GM12878 (cell line): ENCODE results near the gene SFI1. TPM values are rescaled to one million over a fixed set of nuclear protein-coding genes. Genes with fewer than 3 reads are reported as not detected.

Source experiments
- ATAC-seq: fragments of 200-7000 bp; cut with Tn5 transposase; 3 replicates; pipeline ENCODE4 v1.9.1; 2020; ENCODE audit warnings: mild to moderate bottlenecking, moderate library complexity
- BruUV-seq: library from RNA; stranded (reverse); fragments of 400-500 nt; replicated peaks from 2 replicates; lab custom pipeline; 2021; lab: Mats Ljungman, UMichigan
- CTCF ChIA-PET: fragments of 300-600 bp; sonication (Branson Sonifier 250); formaldehyde crosslinking; extraction: SDS; loops from one replicate; lab custom pipeline; 2021; ENCODE audit warnings: inconsistent platforms; lab: Yijun Ruan, JAX
- POLR2A ChIA-PET: fragments of 350-600 bp; formaldehyde crosslinking; extraction: SDS; loops from one replicate; lab custom pipeline; 2021; ENCODE audit warnings: inconsistent platforms; lab: Charles Lee
- RAD21 ChIA-PET: fragments of 300-600 bp; sonication (Branson Sonifier 250); formaldehyde crosslinking; loops from one replicate; lab custom pipeline; 2023; ENCODE audit warnings: antibody characterized with exemption; ENCODE audit not compliant: unreplicated experiment; lab: Charles Lee
- SMC1A ChIA-PET: fragments of 300-600 bp; sonication (Branson Sonifier 250); formaldehyde crosslinking; loops from one replicate; lab custom pipeline; 2023; ENCODE audit not compliant: unreplicated experiment, uncharacterized antibody; lab: Charles Lee
- DNase-seq: peaks from one replicate; pipeline ENCODE4 v3.0.0-alpha.2; 2011; ENCODE audit warnings: low read depth, low spot score
- FAIRE-seq: peaks from 3 replicates; lab custom pipeline; 2011; peaks lifted over from hg19 to GRCh38; lab: Jason Lieb, UNC
- H2AFZ ChIP-seq: 2 replicates; pipeline ENCODE4 v1.6.0; 2011; ENCODE audit warnings: low read depth, low read length, control low read depth; ENCODE audit not compliant: control insufficient read depth
- H3K27ac ChIP-seq: 2 replicates; pipeline ENCODE4 v1.5.1; 2011; ENCODE audit warnings: control low read depth; ENCODE audit not compliant: control insufficient read depth, insufficient read depth
- H3K27me3 ChIP-seq, 2 experiments: replicated peaks in 1 of 2; 2 replicates each; pipeline versions ENCODE4 v1.6.0 to v1.6.1; 2011; ENCODE audit warnings: low read length in 1 of 2; ENCODE audit not compliant: control insufficient read depth in 2 of 2, insufficient read depth in 2 of 2
- H3K36me3 ChIP-seq, 2 experiments: 2 replicates each; pipeline ENCODE4 v1.5.1; 2011; ENCODE audit warnings: low read length in 1 of 2; ENCODE audit not compliant: control insufficient read depth in 2 of 2, insufficient read depth in 2 of 2
- H3K4me1 ChIP-seq: 2 replicates; pipeline ENCODE4 v1.6.1; 2011; ENCODE audit warnings: mild to moderate bottlenecking, low read length, moderate library complexity, mixed read lengths; ENCODE audit not compliant: control insufficient read depth, insufficient read depth
- H3K4me2 ChIP-seq: 2 replicates; pipeline ENCODE4 v1.6.0; 2011; ENCODE audit warnings: control low read depth; ENCODE audit not compliant: control insufficient read depth, insufficient read depth
- H3K4me3 ChIP-seq: fragments of 200-600 bp; sonication (generic); 2 replicates; pipeline ENCODE4 v1.5.1; 2016
- H3K79me2 ChIP-seq: 2 replicates; pipeline ENCODE4 v1.6.0; 2011; ENCODE audit warnings: low read length; ENCODE audit not compliant: control insufficient read depth, insufficient read depth
- H3K9ac ChIP-seq: 2 replicates; pipeline ENCODE4 v1.8.0; 2011; ENCODE audit warnings: low read length, control low read depth, mixed read lengths; ENCODE audit not compliant: control insufficient read depth, insufficient read depth
- H3K9me3 ChIP-seq: replicated peaks from 3 replicates; pipeline ENCODE4 v1.5.1; 2011; ENCODE audit warnings: mild to moderate bottlenecking, low read length; ENCODE audit not compliant: control insufficient read depth, insufficient read depth
- H4K20me1 ChIP-seq: 2 replicates; pipeline ENCODE4 v1.6.0; 2011; ENCODE audit not compliant: control insufficient read depth, insufficient read depth
- CREM ChIP-seq: IDR thresholded peaks from 2 replicates; pipeline ENCODE4 v1.6.1; 2014; ENCODE audit warnings: antibody characterized with exemption, low read depth
- CTCF ChIP-seq, 3 experiments: IDR thresholded peaks in 2 of 3; conservative IDR thresholded peaks in 1 of 3; 2 replicates each; pipeline ENCODE4 v1.5.1; 2011; ENCODE audit warnings: low read depth in 3 of 3, low read length in 3 of 3, mild to moderate bottlenecking in 3 of 3, control low read depth in 2 of 3, moderate library complexity in 2 of 3, inconsistent platforms in 1 of 3, mixed read lengths in 1 of 3; ENCODE audit not compliant: control insufficient read depth in 2 of 3, insufficient read depth in 1 of 3; ENCODE audit errors: extremely low read depth in 1 of 3
- EED ChIP-seq: sonication (generic); IDR thresholded peaks from 2 replicates; pipeline ENCODE4 v1.6.1; 2016; ENCODE audit warnings: antibody characterized with exemption, low read depth
- GATAD2B ChIP-seq: fragments of 450-650 bp; conservative IDR thresholded peaks from 2 replicates; pipeline ENCODE4 v1.6.1; 2017; ENCODE audit warnings: low read depth, mild to moderate bottlenecking, moderate library complexity
- KLF5 ChIP-seq: fragments of 450-650 bp; IDR thresholded peaks from 2 replicates; pipeline ENCODE4 v1.6.1; 2014; ENCODE audit warnings: mild to moderate bottlenecking; ENCODE audit not compliant: partially characterized antibody
- MXI1 ChIP-seq: fragments of 150-350 bp; IDR thresholded peaks from 2 replicates; pipeline ENCODE4 v1.6.1; 2011; ENCODE audit warnings: low read depth, mild to moderate bottlenecking, inconsistent platforms, low read length, improper control_type of control experiment
- MYC ChIP-seq: IDR thresholded peaks from 2 replicates; pipeline ENCODE4 v1.6.1; 2011; ENCODE audit warnings: mild to moderate bottlenecking, low read length, moderate library complexity, inconsistent platforms; ENCODE audit not compliant: insufficient read depth, insufficient replicate concordance, insufficient read length, severe bottlenecking
- NFYB ChIP-seq: IDR thresholded peaks from 2 replicates; pipeline ENCODE4 v1.6.1; 2011; ENCODE audit warnings: low read depth, mild to moderate bottlenecking, low read length, improper control_type of control experiment, moderate library complexity; ENCODE audit not compliant: insufficient read depth
- RAD51 ChIP-seq: fragments of 450-650 bp; IDR thresholded peaks from 2 replicates; pipeline ENCODE4 v1.6.1; 2016; ENCODE audit warnings: moderate library complexity, mild to moderate bottlenecking, inconsistent platforms
- SIN3A ChIP-seq: IDR thresholded peaks from 2 replicates; pipeline ENCODE4 v1.6.1; 2012; ENCODE audit warnings: low read depth, low read length, improper control_type of control experiment
- SMAD5 ChIP-seq: IDR thresholded peaks from 2 replicates; pipeline ENCODE4 v1.6.1; 2016; ENCODE audit warnings: antibody characterized with exemption, low read depth
- SPI1 ChIP-seq: IDR thresholded peaks from 2 replicates; pipeline ENCODE4 v1.6.1; 2011; ENCODE audit warnings: low read depth, mild to moderate bottlenecking, low read length, moderate library complexity, borderline replicate concordance; ENCODE audit not compliant: insufficient read depth
- TCF7 ChIP-seq: IDR thresholded peaks from 2 replicates; pipeline ENCODE4 v1.6.1; 2014; ENCODE audit warnings: antibody characterized with exemption, borderline replicate concordance
- WGBS: methylation state at CpG from one replicate; pipeline ENCODE4 v1.1.6; 2016; ENCODE audit warnings: low lambda C conversion rate; ENCODE audit not compliant: insufficient replicate concordance, insufficient coverage; ENCODE audit errors: missing lambda C conversion rate; 5-methylcytosine and 5-hydroxymethylcytosine counted together
- in situ Hi-C: fragments of 300-500 bp; cut with MboI; formaldehyde crosslinking; loops from 9 replicates; pipeline ENCODE4 v1.14.3; 2018; ENCODE audit warnings: mixed read lengths
- intact Hi-C: fragments of 100-400 bp; cut with micrococcal nuclease; formaldehyde crosslinking; loops from one replicate; pipeline ENCODE4 v1.14.2; 2022; ENCODE audit not compliant: unreplicated experiment
- polyA plus RNA-seq, 11 experiments: library from polyadenylated mRNA; depleted of rRNA in 4 of 11; unstranded in 6 of 11; stranded (reverse) in 5 of 11; fragments of >200 nt; fragmentation: Nextera tagmentation in 4 of 11; fragmentation: Illumina TruSeq in 1 of 11; extraction: Ambion mirVana in 4 of 11; extraction: Trizol in 1 of 11; gene quantifications; 1 replicate in 1 of 11; 2 replicates in 10 of 11; pipeline versions ENCODE4 v1.2.1 to v1.2.3, GENCODE V29; 2011 to 2016; ENCODE audit warnings: inconsistent platforms in 2 of 11, missing spikeins in 2 of 11, low read depth in 1 of 11
- total RNA-seq, 4 experiments: library from RNA; depleted of rRNA in 3 of 4; stranded (reverse); fragments of >200 nt in 3 of 4; fragmentation: Illumina TruSeq in 1 of 4; extraction: Trizol in 1 of 4; gene quantifications; 2 replicates each; pipeline versions ENCODE4 v1.2.1 to v1.2.3, GENCODE V29; 2013 to 2021
- TF ChIP-seq, protein P1 (sequence below): fragments of 450-650 bp; IDR thresholded peaks from 2 replicates; pipeline ENCODE4 v1.6.1; 2016; ENCODE audit warnings: mild to moderate bottlenecking, moderate library complexity, borderline replicate concordance

The SFI1 gene
- total and polyA plus RNA-seq, 10 of the 15 experiments (the other 5 are each of a cell fraction or from before 2014, with no cell fraction given): 6.3 to 70.1 (median 30.4) TPM

DNA sequence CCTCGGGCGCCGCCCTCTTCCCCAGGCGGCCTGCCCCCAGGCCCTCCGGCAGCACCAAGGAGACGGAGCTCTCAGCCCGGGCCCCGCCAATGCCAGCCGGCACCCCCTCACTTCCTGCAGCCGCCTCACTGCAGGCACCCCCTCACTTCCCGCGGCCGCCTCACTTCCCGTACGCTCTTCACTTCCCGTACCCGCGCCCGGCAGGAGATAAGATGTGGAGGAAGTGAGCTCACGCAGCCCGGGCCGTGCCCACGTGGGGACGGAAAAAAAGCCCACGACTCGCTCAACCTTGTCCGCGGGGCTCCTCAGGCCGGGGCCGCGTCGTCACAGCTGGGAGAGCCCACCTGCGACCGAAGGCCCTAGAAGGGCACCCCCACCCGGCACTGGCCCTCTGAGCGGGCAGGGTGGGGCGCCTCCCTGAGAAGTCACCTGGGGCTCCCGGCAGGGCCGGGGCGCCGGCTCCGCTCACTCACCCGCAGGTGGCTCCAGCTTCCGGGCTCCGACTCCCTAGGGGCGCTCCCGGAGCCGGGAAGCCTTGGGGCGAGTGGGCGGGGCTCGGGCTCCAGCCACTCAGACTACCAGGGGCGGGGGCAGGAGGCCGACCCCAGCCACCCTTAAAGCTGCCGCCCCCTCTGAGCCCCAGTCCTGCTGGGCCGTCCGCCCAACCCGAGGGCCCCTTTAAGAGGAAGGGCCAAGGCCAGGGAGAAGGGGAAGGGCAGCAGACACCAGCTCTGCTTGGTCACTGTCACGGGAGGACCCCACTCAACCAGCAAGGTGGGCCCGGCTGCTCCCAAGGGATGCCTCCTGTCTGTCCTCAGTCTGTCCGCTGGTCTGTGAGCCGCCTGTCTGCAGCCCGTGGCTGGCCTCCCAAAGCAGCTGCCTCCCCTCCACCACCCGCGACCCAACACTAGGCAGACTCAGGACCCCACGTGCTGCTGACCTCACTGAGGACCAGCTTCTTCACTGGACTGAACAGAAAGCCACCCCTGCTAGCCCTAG is 134.3 kb downstream of the SFI1 start:
- H3K27me3 ChIP-seq: no peaks in the 10 kb centered on the region
- peaks cover 9 to 30% of the 10 kb centered on the region in 2 experiments for H3K36me3 ChIP-seq
- FAIRE-seq: no peak
- H3K9me3 ChIP-seq: no peaks in the 10 kb centered on the region
- ChIA-PET SMC1A (interaction anchor here (0.7 to 3.8 kb wide), 15 partner anchors 9 to 283 kb away, joined by 3 to 16 read pairs (median 3); partner anchors contain the start of genes EIF4ENIF1 and PISD), RAD21 (interaction anchor here (0.6 to 2.3 kb wide), 13 partner anchors 9 to 340 kb away, joined by 3 to 16 read pairs (median 3); partner anchors contain the start of gene PISD), CTCF (interaction anchor here (0.5 to 5.7 kb wide), 15 partner anchors 8 to 340 kb away, joined by 3 to 65 read pairs (median 3); partner anchors contain the start of gene PATZ1), POLR2A (interaction anchor here (0.6 to 1.3 kb wide), 10 partner anchors 23 to 158 kb away, joined by 3 to 4 read pairs (median 3); partner anchors contain the start of gene PISD)
- BruUV-seq: no TSS peak
- H3K27ac ChIP-seq: peak overlapping the region; percentile 83
- WGBS: 1% methylated on average over 57 of the region's 65 CpGs
- intact Hi-C loops: loop anchor here (5.0 kb wide), 1 partner anchor 133 kb away; the partner anchor contains the start of gene SFI1
- H3K79me2 ChIP-seq: peaks cover 89% of the 10 kb centered on the region
- DNase-seq: no peak
- peak overlapping the region; percentile 93 for H3K4me3 ChIP-seq
- peak overlapping the region; percentile 51 for H2AFZ ChIP-seq
- peaks cover 38% of the 10 kb centered on the region for H3K4me1 ChIP-seq
- peak; percentile 81 for ATAC-seq
- in situ Hi-C loops: no loop called here
- H4K20me1 ChIP-seq: peaks cover 13% of the 10 kb centered on the region
- peak overlapping the region; percentile 98 for H3K4me2 ChIP-seq
- peak overlapping the region; percentile 80 for H3K9ac ChIP-seq
- peak in 1 of 3 experiments; percentile 17; a peak in 2 of 6 replicates for TF ChIP-seq CTCF (IDR thresholded peaks at IDR 0.05 in 2 of 3, conservative IDR thresholded peaks at IDR 0.05 in 1 of 3; ENCODE audit: control insufficient read depth in 2 of 3, extremely low read depth in 1 of 3, insufficient read depth in 1 of 3, low read depth in 3 of 3, low read length in 3 of 3)
- TF ChIP-seq KLF5: no peak
- peak; percentile 89 for TF ChIP-seq MXI1
- no peak for TF ChIP-seq SMAD5
- peak; percentile 47 for TF ChIP-seq MYC
- TF ChIP-seq EED: peak; percentile 76
- TF ChIP-seq NFYB: peak; percentile 55; the same call in 1 of the 2 replicates
- peak; percentile 68; the same call in 1 of the 2 replicates for TF ChIP-seq GATAD2B
- TF ChIP-seq RAD51: peak; percentile 42; the same call in 1 of the 2 replicates
- peak; percentile 69; the same call in 1 of the 2 replicates for TF ChIP-seq CREM
- peak; percentile 58; the same call in 1 of the 2 replicates for TF ChIP-seq SPI1
- TF ChIP-seq, protein P1, sequence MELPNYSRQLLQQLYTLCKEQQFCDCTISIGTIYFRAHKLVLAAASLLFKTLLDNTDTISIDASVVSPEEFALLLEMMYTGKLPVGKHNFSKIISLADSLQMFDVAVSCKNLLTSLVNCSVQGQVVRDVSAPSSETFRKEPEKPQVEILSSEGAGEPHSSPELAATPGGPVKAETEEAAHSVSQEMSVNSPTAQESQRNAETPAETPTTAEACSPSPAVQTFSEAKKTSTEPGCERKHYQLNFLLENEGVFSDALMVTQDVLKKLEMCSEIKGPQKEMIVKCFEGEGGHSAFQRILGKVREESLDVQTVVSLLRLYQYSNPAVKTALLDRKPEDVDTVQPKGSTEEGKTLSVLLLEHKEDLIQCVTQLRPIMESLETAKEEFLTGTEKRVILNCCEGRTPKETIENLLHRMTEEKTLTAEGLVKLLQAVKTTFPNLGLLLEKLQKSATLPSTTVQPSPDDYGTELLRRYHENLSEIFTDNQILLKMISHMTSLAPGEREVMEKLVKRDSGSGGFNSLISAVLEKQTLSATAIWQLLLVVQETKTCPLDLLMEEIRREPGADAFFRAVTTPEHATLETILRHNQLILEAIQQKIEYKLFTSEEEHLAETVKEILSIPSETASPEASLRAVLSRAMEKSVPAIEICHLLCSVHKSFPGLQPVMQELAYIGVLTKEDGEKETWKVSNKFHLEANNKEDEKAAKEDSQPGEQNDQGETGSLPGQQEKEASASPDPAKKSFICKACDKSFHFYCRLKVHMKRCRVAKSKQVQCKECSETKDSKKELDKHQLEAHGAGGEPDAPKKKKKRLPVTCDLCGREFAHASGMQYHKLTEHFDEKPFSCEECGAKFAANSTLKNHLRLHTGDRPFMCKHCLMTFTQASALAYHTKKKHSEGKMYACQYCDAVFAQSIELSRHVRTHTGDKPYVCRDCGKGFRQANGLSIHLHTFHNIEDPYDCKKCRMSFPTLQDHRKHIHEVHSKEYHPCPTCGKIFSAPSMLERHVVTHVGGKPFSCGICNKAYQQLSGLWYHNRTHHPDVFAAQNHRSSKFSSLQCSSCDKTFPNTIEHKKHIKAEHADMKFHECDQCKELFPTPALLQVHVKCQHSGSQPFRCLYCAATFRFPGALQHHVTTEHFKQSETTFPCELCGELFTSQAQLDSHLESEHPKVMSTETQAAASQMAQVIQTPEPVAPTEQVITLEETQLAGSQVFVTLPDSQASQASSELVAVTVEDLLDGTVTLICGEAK: peak; percentile 33; the same call in 1 of the 2 replicates
- TF ChIP-seq TCF7: no peak
- peak; percentile 60; the same call in 1 of the 2 replicates for TF ChIP-seq SIN3A
